Hepatocyte (in vitro differentiated cells): ENCODE measurements around the gene CALD1. TPM values are rescaled to one million over a fixed set of nuclear protein-coding genes. Genes with fewer than 3 reads are reported as not detected.

Source experiments
- DNase-seq: peaks from one replicate; pipeline ENCODE4 v3.0.0-alpha.2; 2016; ENCODE audit warnings: low spot score
- H2AFZ ChIP-seq: fragments of 200-600 bp; sonication (generic); 2 replicates; pipeline ENCODE4 v1.6.0; 2016; ENCODE audit warnings: antibody characterized with exemption, mild to moderate bottlenecking
- H3K27ac ChIP-seq: fragments of 200-600 bp; sonication (generic); 2 replicates; pipeline ENCODE4 v1.5.1; 2016; ENCODE audit warnings: mild to moderate bottlenecking
- H3K27me3 ChIP-seq: fragments of 200-600 bp; sonication (generic); 2 replicates; pipeline ENCODE4 v1.6.1; 2016
- H3K36me3 ChIP-seq: fragments of 200-600 bp; sonication (generic); replicated peaks from 2 replicates; pipeline ENCODE4 v1.5.1; 2016; ENCODE audit warnings: low read depth; ENCODE audit not compliant: insufficient read depth
- H3K4me1 ChIP-seq: fragments of 200-600 bp; sonication (generic); 2 replicates; pipeline ENCODE4 v1.5.1; 2016; ENCODE audit warnings: mild to moderate bottlenecking, moderate library complexity; ENCODE audit not compliant: insufficient read depth
- H3K4me2 ChIP-seq: fragments of 200-600 bp; sonication (generic); 2 replicates; pipeline ENCODE4 v1.6.0; 2016
- H3K4me3 ChIP-seq: fragments of 200-600 bp; sonication (generic); 2 replicates; pipeline ENCODE4 v1.5.1; 2016; ENCODE audit warnings: mild to moderate bottlenecking
- H3K79me2 ChIP-seq: fragments of 200-600 bp; sonication (generic); 2 replicates; pipeline ENCODE4 v1.6.0; 2017; ENCODE audit warnings: mild to moderate bottlenecking
- H3K9me2 ChIP-seq: fragments of 200-600 bp; sonication (generic); replicated peaks from 2 replicates; pipeline ENCODE4 v1.6.0; 2017; ENCODE audit warnings: mild to moderate bottlenecking; ENCODE audit not compliant: insufficient read depth
- H3K9me3 ChIP-seq: fragments of 200-600 bp; sonication (generic); 2 replicates; pipeline ENCODE4 v1.5.1; 2016; ENCODE audit warnings: low read depth, mild to moderate bottlenecking
- H4K20me1 ChIP-seq: fragments of 200-600 bp; sonication (generic); 2 replicates; pipeline ENCODE4 v1.6.0; 2016; ENCODE audit warnings: mild to moderate bottlenecking; ENCODE audit not compliant: insufficient read depth, poor library complexity, severe bottlenecking
- EZH2 ChIP-seq: fragments of 200-600 bp; sonication (generic); IDR thresholded peaks from 2 replicates; pipeline ENCODE4 v1.6.1; 2016; ENCODE audit warnings: antibody characterized with exemption, mild to moderate bottlenecking, borderline replicate concordance
- EZH2phosphoT487 ChIP-seq: fragments of 200-600 bp; sonication (generic); IDR thresholded peaks from one replicate; pipeline ENCODE4 v1.6.1; 2018; ENCODE audit warnings: antibody characterized with exemption, mild to moderate bottlenecking, low read depth, moderate library complexity; ENCODE audit not compliant: unreplicated experiment, severe bottlenecking
- WGBS: methylation state at CpG from one replicate; pipeline ENCODE4 v1.1.6; 2016; ENCODE audit warnings: low lambda C conversion rate; ENCODE audit errors: missing lambda C conversion rate; 5-methylcytosine and 5-hydroxymethylcytosine counted together
- polyA plus RNA-seq: library from polyadenylated mRNA; unstranded; fragments of >200 nt; fragmentation: Nextera tagmentation; extraction: Ambion mirVana; gene quantifications from 2 replicates; pipeline ENCODE4 v1.2.1, GENCODE V29; 2016
- total RNA-seq: library from RNA; depleted of rRNA; stranded (reverse); fragments of >200 nt; gene quantifications from 2 replicates; pipeline ENCODE4 v1.2.3, GENCODE V29; 2014
- TF ChIP-seq, protein P1 (sequence below): fragments of 200-600 bp; sonication (generic); IDR thresholded peaks from 2 replicates; pipeline ENCODE4 v1.5.1; 2016; ENCODE audit warnings: antibody characterized with exemption, mild to moderate bottlenecking; ENCODE audit not compliant: poor library complexity

CALD1 gene
- total and polyA plus RNA-seq, 2 experiments from 2014 or later = 207 to 333 TPM

DNA sequence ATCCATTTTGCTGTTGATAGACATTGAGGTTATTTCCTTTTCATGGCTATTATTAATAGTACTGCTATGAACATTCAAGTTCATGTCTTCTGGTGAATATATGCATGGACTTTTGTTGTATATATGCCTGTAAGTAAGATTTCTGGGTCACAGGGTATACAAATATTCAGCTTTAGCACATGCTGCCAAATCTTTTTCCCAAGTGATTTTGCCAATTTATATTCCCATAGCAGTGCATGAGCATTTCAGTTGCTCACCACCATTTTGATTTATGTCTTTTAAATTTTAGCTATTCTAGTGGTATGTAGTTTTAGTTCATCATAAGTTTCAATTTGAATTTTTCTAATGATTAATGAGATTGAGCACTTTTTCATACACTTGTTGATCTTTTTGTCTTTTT is 59.9 kb downstream of the CALD1 start:
- H4K20me1 ChIP-seq = no peaks in the 10 kb centered on the region
- H3K27me3 ChIP-seq = no peaks in the 10 kb centered on the region
- H3K4me2 ChIP-seq = no peak overlapping the region
- DNase-seq = no peak
- H3K79me2 ChIP-seq = peaks cover 39% of the 10 kb centered on the region
- H3K4me1 ChIP-seq = peaks cover 29% of the 10 kb centered on the region
- TF ChIP-seq EZH2phosphoT487 (no peak), EZH2 (no peak)
- TF ChIP-seq, protein P1, sequence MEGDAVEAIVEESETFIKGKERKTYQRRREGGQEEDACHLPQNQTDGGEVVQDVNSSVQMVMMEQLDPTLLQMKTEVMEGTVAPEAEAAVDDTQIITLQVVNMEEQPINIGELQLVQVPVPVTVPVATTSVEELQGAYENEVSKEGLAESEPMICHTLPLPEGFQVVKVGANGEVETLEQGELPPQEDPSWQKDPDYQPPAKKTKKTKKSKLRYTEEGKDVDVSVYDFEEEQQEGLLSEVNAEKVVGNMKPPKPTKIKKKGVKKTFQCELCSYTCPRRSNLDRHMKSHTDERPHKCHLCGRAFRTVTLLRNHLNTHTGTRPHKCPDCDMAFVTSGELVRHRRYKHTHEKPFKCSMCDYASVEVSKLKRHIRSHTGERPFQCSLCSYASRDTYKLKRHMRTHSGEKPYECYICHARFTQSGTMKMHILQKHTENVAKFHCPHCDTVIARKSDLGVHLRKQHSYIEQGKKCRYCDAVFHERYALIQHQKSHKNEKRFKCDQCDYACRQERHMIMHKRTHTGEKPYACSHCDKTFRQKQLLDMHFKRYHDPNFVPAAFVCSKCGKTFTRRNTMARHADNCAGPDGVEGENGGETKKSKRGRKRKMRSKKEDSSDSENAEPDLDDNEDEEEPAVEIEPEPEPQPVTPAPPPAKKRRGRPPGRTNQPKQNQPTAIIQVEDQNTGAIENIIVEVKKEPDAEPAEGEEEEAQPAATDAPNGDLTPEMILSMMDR = no peak
- no peaks in the 10 kb centered on the region for H3K9me3 ChIP-seq
- no peak overlapping the region for H3K27ac ChIP-seq
- H3K9me2 ChIP-seq = no peaks in the 10 kb centered on the region
- H3K4me3 ChIP-seq = no peak overlapping the region
- no peak overlapping the region for H2AFZ ChIP-seq
- no peaks in the 10 kb centered on the region for H3K36me3 ChIP-seq

- Histone ChIP-seq H3K79me2 (peaks cover 39% of the 10 kb centered on the region), H3K36me3 (no peaks in the 10 kb centered on the region), H3K4me3 (no peak overlapping the region), H2AFZ (no peak overlapping the region), H3K9me3 (no peaks in the 10 kb centered on the region), H4K20me1 (no peaks in the 10 kb centered on the region), H3K4me1 (peaks cover 24% of the 10 kb centered on the region), H3K27me3 (no peaks in the 10 kb centered on the region), H3K27ac (no peak overlapping the region), H3K9me2 (no peaks in the 10 kb centered on the region), H3K4me2 (no peak overlapping the region)
- no peak for DNase-seq
- TF ChIP-seq, protein P1 = no peak
- TF ChIP-seq EZH2phosphoT487 (no peak), EZH2 (no peak)
Measured at GRCh38 chr7:134842062-134842461, 62.6 kb downstream of the CALD1 start.

- no peaks in the 10 kb centered on the region for H3K36me3 ChIP-seq
- TF ChIP-seq EZH2phosphoT487 (no peak), EZH2 (no peak)
- TF ChIP-seq, protein P1 = no peak
- H3K4me1 ChIP-seq = peaks cover 29% of the 10 kb centered on the region
- 59% methylated on average over 8 of the region's 8 CpGs for WGBS
- no peak for DNase-seq
- H3K9me2 ChIP-seq = no peaks in the 10 kb centered on the region
- peak overlapping the region; percentile 7 for H3K27ac ChIP-seq
- no peaks in the 10 kb centered on the region for H3K9me3 ChIP-seq
- no peaks in the 10 kb centered on the region for H4K20me1 ChIP-seq
- H3K79me2 ChIP-seq = peaks cover 34% of the 10 kb centered on the region
- no peak overlapping the region for H2AFZ ChIP-seq
- H3K4me2 ChIP-seq = peak overlapping the region; percentile 22
- no peak overlapping the region for H3K4me3 ChIP-seq
- no peaks in the 10 kb centered on the region for H3K27me3 ChIP-seq
Measured at GRCh38 chr7:134842886-134843430, 63.5 kb downstream of the CALD1 start.

GRCh38 chr7:134844200-134844599 is 64.8 kb downstream of the CALD1 start:
- no peak overlapping the region for H3K4me3 ChIP-seq
- peaks cover 29% of the 10 kb centered on the region for H3K4me1 ChIP-seq
- peak overlapping the region; percentile 48 for H3K27ac ChIP-seq
- H3K4me2 ChIP-seq = no peak overlapping the region
- no peak for DNase-seq
- no peaks in the 10 kb centered on the region for H3K27me3 ChIP-seq
- no peaks in the 10 kb centered on the region for H3K36me3 ChIP-seq
- no peaks in the 10 kb centered on the region for H3K9me2 ChIP-seq
- H4K20me1 ChIP-seq = no peaks in the 10 kb centered on the region
- H3K79me2 ChIP-seq = peaks cover 27% of the 10 kb centered on the region
- TF ChIP-seq, protein P1 = no peak
- TF ChIP-seq EZH2phosphoT487 = no peak
- no peak for TF ChIP-seq EZH2
- no peaks in the 10 kb centered on the region for H3K9me3 ChIP-seq
- H2AFZ ChIP-seq = no peak overlapping the region
